AG08395 (cell line): ENCODE data around the gene TMEM260.

Experiments
- DNase-seq: peaks from one replicate; pipeline ENCODE4 v3.0.0; 2012; ENCODE audit warnings: mixed read lengths, low spot score

The TMEM260 gene

GRCh38 chr14:56579345-56580220, at the start of gene TMEM260:
Gene TMEM260 (plus strand): TSS chr14:56579798. CDS start chr14:56579915, 117 bp downstream.
- peak; percentile 92 for DNase-seq

GRCh38 chr14:56532546-56532945, 47.1 kb upstream of the TMEM260 start:
- DNase-seq, result no peak

GRCh38 chr14:56534656-56535055, 44.9 kb upstream of the TMEM260 start:
- DNase-seq, result no peak

- no peak for DNase-seq
Measured at GRCh38 chr14:56539862-56540261, 39.7 kb upstream of the TMEM260 start.

- no peak for DNase-seq
Measured at GRCh38 chr14:56543436-56543835, 36.2 kb upstream of the TMEM260 start.

GRCh38 chr14:56549721-56550120, 29.9 kb upstream of the TMEM260 start:
- no peak for DNase-seq

- DNase-seq, result no peak
Measured at GRCh38 chr14:56552615-56553014, 27.0 kb upstream of the TMEM260 start.

GRCh38 chr14:56554301-56554700, 25.3 kb upstream of the TMEM260 start:
- DNase-seq, result no peak

- peak; percentile 30 for DNase-seq
Measured at GRCh38 chr14:56555921-56556570, 23.6 kb upstream of the TMEM260 start.

- no peak for DNase-seq
Measured at GRCh38 chr14:56559182-56559581, 20.4 kb upstream of the TMEM260 start.

- no peak for DNase-seq
Measured at GRCh38 chr14:56561606-56562005, 18.0 kb upstream of the TMEM260 start.

- no peak for DNase-seq
Measured at GRCh38 chr14:56562883-56563282, 16.7 kb upstream of the TMEM260 start.

- no peak for DNase-seq
Measured at GRCh38 chr14:56569174-56569573, 10.4 kb upstream of the TMEM260 start.

GRCh38 chr14:56570295-56570694, 9.3 kb upstream of the TMEM260 start:
- DNase-seq, result no peak

GRCh38 chr14:56580221-56580711, 668 bp downstream of the TMEM260 start:
- no peak for DNase-seq

GRCh38 chr14:56581041-56581727, 1.6 kb downstream of the TMEM260 start:
- DNase-seq, result no peak

- no peak for DNase-seq
Measured at GRCh38 chr14:56585461-56586084, 6.0 kb downstream of the TMEM260 start.

- DNase-seq, result no peak
Measured at GRCh38 chr14:56587701-56588100, 8.1 kb downstream of the TMEM260 start.

GRCh38 chr14:56590535-56590960, 10.9 kb downstream of the TMEM260 start:
- DNase-seq, result no peak

- no peak for DNase-seq
Measured at GRCh38 chr14:56592746-56593544, 13.3 kb downstream of the TMEM260 start.

GRCh38 chr14:56594428-56594827, 14.8 kb downstream of the TMEM260 start:
- DNase-seq, result no peak
